KBM-7 (cell line): ENCODE data around the gene TEX13D.

ENCODE experiments used
- DNase-seq: peaks from one replicate; pipeline ENCODE4 v3.0.0-alpha.2; 2015
- in situ Hi-C: fragments of 300-500 bp; cut with MboI; formaldehyde crosslinking; loops from 2 replicates; pipeline ENCODE4 v1.14.3; 2020; ENCODE audit warnings: low sequenced_read_pairs, low pct_unique_long_range_greater_than_20kb, mixed read lengths

Gene TEX13D

DNA sequence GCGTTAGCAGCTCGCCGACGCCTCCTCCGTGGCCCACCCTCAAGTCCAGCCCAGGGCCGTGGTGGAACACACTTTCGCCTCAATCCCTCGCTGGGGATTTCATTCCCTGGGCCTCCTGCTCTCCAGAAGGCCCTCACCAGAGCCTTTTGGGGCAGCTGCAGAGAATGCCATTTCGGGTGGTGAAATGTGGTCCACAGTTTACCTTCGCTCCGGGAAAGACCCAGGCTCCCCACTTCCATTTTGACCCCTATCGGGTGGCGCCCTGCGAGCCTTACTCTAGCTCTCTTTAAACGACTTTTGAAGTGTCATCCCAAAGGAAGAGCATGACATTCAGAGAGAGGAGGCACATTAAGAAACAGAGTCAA, 14.4 kb downstream of the TEX13D start:
- in situ Hi-C loops = no loop called here
- DNase-seq = no peak

DNA sequence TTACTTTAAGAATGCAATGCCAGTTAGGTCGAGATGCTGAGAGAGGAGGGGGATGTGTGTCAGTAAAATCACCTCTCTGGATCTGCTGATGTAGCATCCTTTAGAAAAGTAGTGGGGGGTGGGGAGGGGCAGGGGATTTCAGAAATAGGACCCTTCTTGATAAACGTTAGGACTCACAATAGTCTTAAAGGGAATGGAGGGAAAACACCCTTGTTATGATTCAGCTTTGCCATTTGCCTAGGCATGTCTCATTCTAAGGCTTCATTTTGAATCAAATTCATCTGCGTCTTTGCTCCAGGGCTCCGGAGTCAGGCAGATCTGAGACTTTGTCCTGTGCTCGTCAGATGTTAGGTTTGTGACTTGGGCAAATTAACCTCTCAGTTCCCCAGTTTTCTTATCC, 14.8 kb downstream of the TEX13D start:
- in situ Hi-C loops = no loop called here

DNA sequence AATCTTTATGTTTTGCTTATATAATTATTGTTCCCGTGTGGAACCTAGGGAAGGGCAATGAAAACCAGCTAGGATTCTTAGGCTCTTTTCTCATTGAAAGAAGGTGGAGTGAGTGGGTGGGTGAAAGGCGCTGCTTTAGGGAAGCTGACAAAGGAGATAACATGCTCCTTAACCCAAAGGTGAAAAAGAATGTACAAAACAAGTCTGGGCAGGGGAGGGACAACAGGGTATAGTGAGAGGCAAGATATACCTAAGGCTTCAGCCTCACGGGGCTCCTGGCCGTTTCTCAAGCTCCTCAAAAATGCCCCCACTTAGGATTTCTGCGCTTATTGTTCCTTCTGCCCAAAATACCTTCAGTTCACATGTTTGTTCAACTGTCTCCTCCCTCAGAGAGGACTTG, 15.7 kb downstream of the TEX13D start:
- in situ Hi-C loops = no loop called here
- DNase-seq = no peak

More for the DNA sequence above, 14.8 kb downstream of the TEX13D start:
- DNase-seq = no peak

DNA sequence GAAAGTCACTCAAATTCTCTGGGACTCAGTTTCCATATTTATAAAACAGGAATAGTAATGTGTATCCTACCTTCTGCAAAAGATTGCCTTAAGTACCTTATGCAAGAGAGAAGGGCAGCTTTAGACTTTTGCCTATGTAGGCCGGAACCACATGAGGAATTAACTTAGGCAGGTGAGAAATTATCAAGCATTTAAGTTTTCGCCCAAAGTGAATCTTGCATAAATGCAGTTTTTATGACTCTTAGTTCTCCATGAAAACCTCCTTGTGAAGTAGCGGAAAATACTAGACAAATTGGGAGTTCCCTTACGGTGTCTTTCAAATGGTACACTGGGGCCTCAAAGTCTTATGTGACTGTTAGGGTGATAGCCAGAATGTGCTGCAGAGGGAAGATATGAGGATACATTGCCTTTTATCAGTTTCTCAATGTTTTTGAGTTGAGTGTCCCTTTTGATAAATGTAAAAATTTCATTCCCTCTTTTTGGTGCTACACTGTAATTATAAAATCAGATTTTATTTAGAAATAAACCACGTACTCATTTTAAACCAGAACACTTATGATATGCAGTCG, 16.5 kb downstream of the TEX13D start:
- no peak for DNase-seq
- in situ Hi-C loops = no loop called here

DNA sequence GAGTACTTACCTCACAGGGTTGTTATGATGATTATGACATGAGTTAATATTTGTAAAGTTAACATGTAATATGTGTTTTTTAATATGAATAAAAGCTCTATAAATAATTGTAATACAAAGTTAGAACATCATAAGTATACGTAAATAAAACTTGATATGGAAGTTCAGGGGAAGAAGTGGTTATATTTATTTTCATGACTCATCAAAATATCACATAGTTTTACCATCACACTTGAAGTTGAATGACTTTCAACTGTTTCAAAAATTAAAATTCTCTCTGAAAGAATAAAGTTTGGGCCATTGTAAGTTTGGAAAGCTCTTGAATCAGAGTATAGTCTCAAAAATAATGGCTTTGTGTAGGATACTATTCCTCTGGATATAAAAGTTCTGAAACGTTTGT, 22.2 kb downstream of the TEX13D start:
- DNase-seq = no peak
- in situ Hi-C loops = no loop called here

DNA sequence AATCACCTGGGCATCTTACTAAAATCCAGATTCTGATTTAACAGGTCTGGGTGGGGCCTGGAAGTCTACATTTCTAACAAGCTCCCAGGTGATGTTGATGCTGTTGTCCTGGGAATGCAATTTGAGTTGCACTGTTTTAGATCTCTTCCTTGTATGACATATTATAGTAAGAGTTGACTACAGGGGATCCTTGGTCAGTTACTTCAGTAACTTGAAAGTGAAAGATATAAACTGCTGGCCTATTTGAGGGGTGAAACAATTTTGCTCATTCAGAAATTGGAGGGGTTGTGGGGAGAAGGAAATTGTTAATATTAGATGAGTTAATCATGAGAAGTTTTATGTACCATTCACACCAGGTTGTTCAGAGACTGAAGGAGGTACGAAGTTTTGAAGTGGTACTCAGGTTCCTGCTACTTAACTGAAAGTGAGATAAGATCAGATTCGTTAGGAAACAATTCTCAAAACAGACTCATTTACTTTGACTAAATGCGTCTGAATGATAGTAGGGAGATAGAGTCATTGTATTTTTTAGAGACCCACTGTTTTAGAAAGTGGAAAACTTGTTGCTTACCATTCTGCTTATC, 26.4 kb downstream of the TEX13D start:
- in situ Hi-C loops = no loop called here
- DNase-seq = no peak

DNA sequence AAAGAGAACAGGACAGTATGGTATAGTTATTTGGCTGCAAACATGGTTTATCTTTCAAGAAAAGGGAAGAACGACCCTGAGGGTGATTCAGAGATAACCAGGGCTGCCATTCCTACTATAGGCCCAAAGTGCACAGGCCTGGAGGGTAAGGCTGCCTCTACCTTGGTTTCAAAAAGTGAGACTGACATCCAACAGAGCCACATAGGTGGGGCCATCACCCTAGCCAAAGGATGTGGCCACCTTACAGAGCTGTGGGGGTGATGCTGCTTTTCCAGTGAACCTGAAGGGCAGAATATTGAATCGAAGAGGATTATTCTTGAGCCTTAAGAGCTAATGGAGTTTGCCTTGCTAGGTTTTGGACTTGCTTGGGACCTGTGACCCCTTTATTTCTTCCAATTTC, 29.6 kb downstream of the TEX13D start:
- DNase-seq = no peak
- in situ Hi-C loops = no loop called here

DNA sequence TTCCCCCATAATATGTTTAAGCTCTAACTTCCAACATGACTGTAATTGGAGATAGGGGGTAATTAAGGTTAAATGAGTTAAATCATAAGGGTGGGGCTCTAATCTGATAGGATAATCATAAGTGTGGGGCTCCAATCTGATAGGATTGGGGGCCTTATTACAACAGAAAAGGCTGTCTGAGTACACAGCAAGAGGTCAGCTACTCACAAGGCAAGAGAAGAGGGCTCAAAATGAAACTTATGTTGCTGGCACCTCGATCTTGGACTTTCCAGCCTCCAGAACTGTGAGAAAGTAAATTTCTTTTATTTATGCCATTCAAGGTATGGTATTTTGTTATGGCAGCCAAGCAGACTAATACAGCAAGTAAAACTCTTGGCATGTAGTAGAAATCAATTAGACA, 30.3 kb downstream of the TEX13D start:
- DNase-seq = no peak
- in situ Hi-C loops = no loop called here

DNA sequence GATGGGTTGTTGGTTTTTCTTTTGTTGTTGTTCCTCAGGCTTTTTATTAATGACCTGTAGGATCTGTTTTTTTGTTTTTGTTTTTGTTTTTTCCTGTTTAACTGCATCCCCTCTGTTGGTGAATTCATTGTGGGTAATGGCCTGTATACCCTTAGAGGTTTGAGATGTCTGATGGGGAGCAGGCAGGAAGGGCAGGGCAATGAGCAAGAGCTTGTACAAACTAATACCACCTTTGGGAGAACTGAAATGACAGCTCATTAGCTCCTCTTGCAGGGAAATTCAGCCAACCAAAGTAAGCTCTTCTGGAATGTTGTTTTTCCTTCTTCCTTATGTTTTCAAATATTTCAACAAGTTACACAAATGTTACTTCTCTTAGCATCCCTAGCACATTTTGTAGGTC, 37.3 kb downstream of the TEX13D start:
- in situ Hi-C loops = no loop called here
- no peak for DNase-seq

DNA sequence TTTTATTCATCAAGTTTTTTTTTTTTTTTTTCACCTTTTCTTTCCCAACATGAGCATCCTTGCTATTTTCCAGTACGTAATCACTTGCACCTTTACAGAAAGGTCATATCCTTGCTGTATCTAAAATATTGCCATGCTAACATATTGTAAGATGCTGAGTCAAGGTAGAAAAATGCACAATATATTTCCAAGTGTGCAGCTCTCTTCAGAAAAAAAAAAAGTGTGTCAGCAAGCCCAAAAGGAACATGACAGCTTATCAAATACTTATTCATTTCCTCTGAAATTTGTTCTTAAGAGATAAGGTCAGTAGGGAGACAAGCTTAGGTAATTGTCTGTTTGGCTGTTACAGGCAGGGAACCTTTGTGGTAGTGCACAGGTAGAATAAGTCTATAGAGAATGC, 40.9 kb downstream of the TEX13D start:
- in situ Hi-C loops = no loop called here
- DNase-seq = no peak

DNA sequence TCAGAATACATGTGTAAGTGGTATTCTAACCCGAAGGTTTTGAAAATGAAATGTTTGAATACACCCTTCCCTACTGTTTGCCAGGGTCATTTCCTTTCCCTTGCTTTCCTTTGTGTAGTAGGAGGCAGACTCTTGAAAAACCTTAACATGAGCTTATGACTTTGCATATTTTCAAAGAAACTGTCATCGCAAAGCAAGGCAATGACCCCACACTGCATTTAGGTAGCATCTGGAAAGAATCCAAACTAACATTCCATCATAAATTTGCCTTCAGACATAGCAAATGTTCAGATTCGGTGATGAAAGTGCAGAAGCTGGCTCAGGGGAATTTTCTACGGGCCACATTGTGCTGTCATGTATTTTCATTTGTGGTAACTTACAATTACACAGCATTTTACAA, 46.2 kb downstream of the TEX13D start:
- in situ Hi-C loops = no loop called here
- DNase-seq = no peak

DNA sequence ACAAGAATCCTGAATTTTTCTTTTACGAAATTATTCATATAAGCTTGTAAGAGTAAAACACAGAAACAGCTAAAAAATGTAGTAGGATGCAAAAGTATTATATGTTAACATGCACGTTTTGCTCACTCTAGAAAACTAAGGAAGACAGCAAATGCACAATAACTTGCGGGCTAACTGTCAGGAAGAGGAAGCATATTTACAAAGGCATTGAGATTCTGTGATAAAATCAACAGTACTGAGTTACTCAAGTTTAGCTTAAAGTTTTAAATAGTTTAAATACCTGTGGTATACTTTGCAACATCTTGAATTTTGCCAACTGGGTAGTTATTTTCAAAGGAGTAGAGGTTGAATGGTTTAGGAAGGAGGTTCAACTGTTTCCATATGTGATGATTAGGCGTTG, 50.9 kb downstream of the TEX13D start:
- in situ Hi-C loops = no loop called here
- peak; percentile 49 for DNase-seq

DNA sequence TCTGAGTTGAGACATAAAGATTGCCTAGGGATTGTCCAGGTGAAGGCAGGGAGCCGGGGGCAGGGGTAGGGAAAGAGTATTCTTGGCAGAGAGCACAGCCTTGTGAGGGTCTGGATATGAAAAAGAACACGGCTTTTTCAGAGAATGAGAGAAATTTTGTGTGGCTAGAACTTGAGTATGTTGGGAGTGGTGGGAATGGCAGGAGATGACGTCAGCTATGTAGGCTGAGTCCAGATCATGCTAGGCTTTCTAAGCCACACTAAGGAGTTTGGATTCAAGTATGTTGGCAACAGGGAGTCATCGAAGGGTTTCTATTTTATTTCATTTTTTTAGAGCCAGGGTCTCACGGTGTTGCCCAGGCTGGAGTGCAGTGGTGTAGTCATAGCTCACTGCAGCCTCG, 53.9 kb downstream of the TEX13D start:
- no peak for DNase-seq
- in situ Hi-C loops = no loop called here
